Stimulated activated CD8-positive, alpha-beta memory T cell treated with anti-CD3 and anti-CD28 coated beads, Interleukin-12 subunit alpha, Interleukin-12 subunit beta, amount 100 ng/mL, for 1 hour (primary cell): ENCODE data around the gene CYTH3.
"Not testable (repeated sequence)": the region's sequence is repeated elsewhere in the genome, so short reads cannot be mapped to it uniquely, and the experiment has no call there.

ENCODE experiments used
- DNase-seq: peaks from one replicate; pipeline ENCODE4 v3.0.0-alpha.2; 2020; ENCODE audit warnings: low read depth

The CYTH3 gene

GRCh38 chr7:6272481-6273323 lies at the start of gene CYTH3:
TSS of gene CYTH3 (minus strand) at chr7:6272624. CDS start at chr7:6272507, 117 bp downstream.
- peak; percentile 51 for DNase-seq

- DNase-seq = no peak
Measured at GRCh38 chr7:6320791-6321190, 48.4 kb upstream of the CYTH3 start.

GRCh38 chr7:6317797-6318438 lies 45.5 kb upstream of the CYTH3 start:
- DNase-seq = no peak

GRCh38 chr7:6316226-6316625 lies 43.8 kb upstream of the CYTH3 start:
- no peak for DNase-seq

- DNase-seq = no peak
Measured at GRCh38 chr7:6315746-6316145, 43.3 kb upstream of the CYTH3 start.

GRCh38 chr7:6310271-6310993 lies 38.0 kb upstream of the CYTH3 start:
- DNase-seq = no peak

GRCh38 chr7:6307762-6308161 lies 35.3 kb upstream of the CYTH3 start:
- no peak for DNase-seq

- no peak for DNase-seq
Measured at GRCh38 chr7:6306471-6306870, 34.0 kb upstream of the CYTH3 start.

GRCh38 chr7:6305330-6305729 lies 32.9 kb upstream of the CYTH3 start:
- DNase-seq = no peak

- DNase-seq = not testable (repeated sequence)
Measured at GRCh38 chr7:6301446-6301845, 29.0 kb upstream of the CYTH3 start.

- no peak for DNase-seq
Measured at GRCh38 chr7:6299774-6300173, 27.4 kb upstream of the CYTH3 start.

GRCh38 chr7:6294839-6295238 lies 22.4 kb upstream of the CYTH3 start:
- DNase-seq = no peak

- DNase-seq = no peak
Measured at GRCh38 chr7:6293202-6293601, 20.8 kb upstream of the CYTH3 start.

GRCh38 chr7:6291941-6292340 lies 19.5 kb upstream of the CYTH3 start:
- not testable (repeated sequence) for DNase-seq

- DNase-seq = no peak
Measured at GRCh38 chr7:6291531-6291930, 19.1 kb upstream of the CYTH3 start.

GRCh38 chr7:6290319-6290741 lies 17.9 kb upstream of the CYTH3 start:
- no peak for DNase-seq

- no peak for DNase-seq
Measured at GRCh38 chr7:6288270-6288860, 15.9 kb upstream of the CYTH3 start.

- DNase-seq = no peak
Measured at GRCh38 chr7:6286486-6286885, 14.1 kb upstream of the CYTH3 start.

- DNase-seq = no peak
Measured at GRCh38 chr7:6284461-6285360, 12.3 kb upstream of the CYTH3 start.

GRCh38 chr7:6284055-6284400 lies 11.6 kb upstream of the CYTH3 start:
- no peak for DNase-seq

- not testable (repeated sequence) for DNase-seq
Measured at GRCh38 chr7:6283391-6284054, 11.1 kb upstream of the CYTH3 start.
